SH-SY5Y (cell line): Measurements from ENCODE around the gene LNP1.

ENCODE experiments used
- GATA2 ChIP-seq: IDR thresholded peaks from 2 replicates; pipeline ENCODE4 v1.6.1; 2011; ENCODE audit warnings: mild to moderate bottlenecking, low read depth, low read length
- GATA3 ChIP-seq: IDR thresholded peaks from 2 replicates; pipeline ENCODE4 v1.6.1; 2011; ENCODE audit warnings: low read depth, mild to moderate bottlenecking, low read length, moderate library complexity

DNA sequence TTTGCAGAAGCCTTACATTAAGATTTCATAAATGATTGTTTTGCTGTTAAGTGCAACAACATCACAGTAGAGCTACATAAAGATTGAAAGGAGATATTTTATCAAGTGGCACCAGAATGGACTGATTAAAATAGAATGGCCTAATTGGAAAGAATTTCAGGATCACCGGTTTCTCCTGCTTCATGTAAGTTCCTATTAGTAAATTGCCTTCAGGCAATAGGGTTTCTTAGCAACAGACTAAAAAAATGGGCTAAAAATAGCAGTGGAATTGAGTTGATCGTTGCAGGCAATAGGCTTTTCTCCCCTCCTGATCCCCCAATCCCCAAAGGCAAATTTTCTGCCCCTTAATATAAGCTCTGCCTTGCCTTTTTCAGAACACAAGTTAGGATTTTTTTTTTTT is 917 bp downstream of the LNP1 start:
- no peak; the same call in 1 of the 2 replicates for TF ChIP-seq GATA2
- no peak for TF ChIP-seq GATA3
